GM21367 (cell line): Measurements from ENCODE around the gene PABPN1L.

Experiments used
- ATAC-seq: cut with Tn5 transposase; IDR thresholded peaks from one replicate; pipeline ENCODE4 v1.9.1; 2021; ENCODE audit not compliant: unreplicated experiment

PABPN1L gene

GRCh38 chr16:88870608-88871348 lies 4.3 kb upstream of the PABPN1L start:
- ATAC-seq: no peak

GRCh38 chr16:88869673-88869980 lies 3.2 kb upstream of the PABPN1L start:
- no peak for ATAC-seq

GRCh38 chr16:88868974-88869672 lies 2.7 kb upstream of the PABPN1L start:
- ATAC-seq: no peak

- no peak for ATAC-seq
Measured at GRCh38 chr16:88867581-88868246, 1.3 kb upstream of the PABPN1L start.

- no peak for ATAC-seq
Measured at GRCh38 chr16:88865742-88866141, 718 bp downstream of the PABPN1L start.

GRCh38 chr16:88865310-88865709 lies 1.1 kb downstream of the PABPN1L start:
- ATAC-seq: no peak

GRCh38 chr16:88864521-88864920 lies 1.9 kb downstream of the PABPN1L start:
- no peak for ATAC-seq

- no peak for ATAC-seq
Measured at GRCh38 chr16:88864099-88864498, 2.4 kb downstream of the PABPN1L start.

GRCh38 chr16:88863426-88863825 lies 3.0 kb downstream of the PABPN1L start:
- no peak for ATAC-seq

GRCh38 chr16:88862968-88863367 lies 3.5 kb downstream of the PABPN1L start:
- ATAC-seq: no peak

GRCh38 chr16:88861359-88861758 lies 5.1 kb downstream of the PABPN1L start:
- no peak for ATAC-seq

- ATAC-seq: no peak
Measured at GRCh38 chr16:88859381-88860091, 6.9 kb downstream of the PABPN1L start.

- ATAC-seq: no peak
Measured at GRCh38 chr16:88857728-88858339, 8.6 kb downstream of the PABPN1L start.

- peak; percentile 66 for ATAC-seq
Measured at GRCh38 chr16:88856828-88857727, 9.4 kb downstream of the PABPN1L start, which contains the start of the genes GALNS and TRAPPC2L. Gene GALNS (minus strand): TSS chr16:88856947. CDS start chr16:88856877, 70 bp downstream. Gene TRAPPC2L (plus strand): TSS chr16:88857127. CDS start chr16:88857151, 24 bp downstream.

GRCh38 chr16:88856122-88856827 lies 10.2 kb downstream of the PABPN1L start:
- no peak for ATAC-seq

- no peak for ATAC-seq
Measured at GRCh38 chr16:88855736-88856121, 10.7 kb downstream of the PABPN1L start.

GRCh38 chr16:88855176-88855575 lies 11.3 kb downstream of the PABPN1L start:
- ATAC-seq: no peak

GRCh38 chr16:88854306-88855111 lies 12.0 kb downstream of the PABPN1L start:
- ATAC-seq: no peak
